ENCODE measurements around the gene ASTN2. TPM values are rescaled to one million over a fixed set of nuclear protein-coding genes. Genes with fewer than 3 reads are reported as not detected.
A peak's percentile ranks its signal among the peaks of the same experiment; 100 is the strongest.

ASTN2 gene
- total and polyA plus RNA-seq, 4 donors, result 0.57 to 2.9 (median 1.4) TPM

- no peaks in the 10 kb centered on the region for H3K9me3 ChIP-seq (ENCODE audit: control insufficient read depth in 4 of 4, low read length in 3 of 4)
- no peak overlapping the region for H3K27ac ChIP-seq (ENCODE audit: low read depth in 1 of 2, low read length in 2 of 2)
- no peak for DNase-seq (ENCODE audit: low spot score)
Observed at GRCh38 chr9:116479967-116480366, 934.9 kb downstream of the ASTN2 start.

GRCh38 chr9:116479056-116479544, 935.8 kb downstream of the ASTN2 start:
- no peaks in the 10 kb centered on the region for H3K9me3 ChIP-seq (ENCODE audit: control insufficient read depth in 4 of 4, low read length in 3 of 4)
- no peak overlapping the region for H3K9ac ChIP-seq (ENCODE audit: low read depth in 1 of 2, low read length in 2 of 2)
- no peak for TF ChIP-seq GABPA (IDR thresholded peaks at IDR 0.05 in 1 of 2, conservative IDR thresholded peaks at IDR 0.05 in 1 of 2)
- TF ChIP-seq NR2F2 (IDR thresholded peaks at IDR 0.05), result no peak
- no peak for TF ChIP-seq TAF1 (conservative IDR thresholded peaks at IDR 0.05)
- no peak for TF ChIP-seq YY1 (IDR thresholded peaks at IDR 0.05)
- no peak for TF ChIP-seq RXRA (IDR thresholded peaks at IDR 0.05)
- no peaks in the 10 kb centered on the region for H3K4me1 ChIP-seq (ENCODE audit: control insufficient read depth in 4 of 4, insufficient read depth in 4 of 4, low read length in 3 of 4)
- H3K4me3 ChIP-seq (ENCODE audit: low read depth in 1 of 3, low read length in 3 of 3), result no peak overlapping the region
- H3K36me3 ChIP-seq (ENCODE audit: control insufficient read depth in 4 of 4, insufficient read depth in 3 of 4, low read depth in 1 of 4, low read length in 3 of 4), result no peaks in the 10 kb centered on the region
- H3K27ac ChIP-seq (ENCODE audit: low read depth in 1 of 2, low read length in 2 of 2), result no peak overlapping the region
- WGBS, result 88% methylated on average over 1 of the region's 1 CpG
- no peak for DNase-seq (ENCODE audit: low spot score)
- no peaks in the 10 kb centered on the region for H3K27me3 ChIP-seq (ENCODE audit: control insufficient read depth in 4 of 4, insufficient read depth in 4 of 4, low read length in 3 of 4)

More at GRCh38 chr9:116479967-116480366, 934.9 kb downstream of the ASTN2 start:
- Histone ChIP-seq H3K27me3 (ENCODE audit: control insufficient read depth in 4 of 4, insufficient read depth in 4 of 4, low read length in 3 of 4) (no peaks in the 10 kb centered on the region), H3K4me1 (ENCODE audit: control insufficient read depth in 4 of 4, insufficient read depth in 4 of 4, low read length in 3 of 4) (no peaks in the 10 kb centered on the region), H3K9ac (ENCODE audit: low read depth in 1 of 2, low read length in 2 of 2) (no peak overlapping the region), H3K36me3 (ENCODE audit: control insufficient read depth in 4 of 4, insufficient read depth in 3 of 4, low read depth in 1 of 4, low read length in 3 of 4) (no peaks in the 10 kb centered on the region), H3K4me3 (ENCODE audit: low read depth in 1 of 3, low read length in 3 of 3) (no peak overlapping the region)
- no peak for TF ChIP-seq CTCF (IDR thresholded peaks at IDR 0.05; ENCODE audit: low read depth, low read length, missing input control)
- TF ChIP-seq, protein P1, sequence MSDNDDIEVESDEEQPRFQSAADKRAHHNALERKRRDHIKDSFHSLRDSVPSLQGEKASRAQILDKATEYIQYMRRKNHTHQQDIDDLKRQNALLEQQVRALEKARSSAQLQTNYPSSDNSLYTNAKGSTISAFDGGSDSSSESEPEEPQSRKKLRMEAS (IDR thresholded peaks at IDR 0.05), result no peak
- TF ChIP-seq HNF4G (IDR thresholded peaks at IDR 0.05), result no peak
- TF ChIP-seq JUND (IDR thresholded peaks at IDR 0.05), result no peak
- no peak for TF ChIP-seq NR2F2 (IDR thresholded peaks at IDR 0.05)
- TF ChIP-seq TAF1 (conservative IDR thresholded peaks at IDR 0.05), result no peak
- no peak for TF ChIP-seq FOXA2 (IDR thresholded peaks at IDR 0.05)
- no peak for TF ChIP-seq EGR1 (IDR thresholded peaks at IDR 0.05; ENCODE audit: low read depth in 2 of 2)
- TF ChIP-seq GABPA (IDR thresholded peaks at IDR 0.05 in 1 of 2, conservative IDR thresholded peaks at IDR 0.05 in 1 of 2), result no peak
- no peak for TF ChIP-seq FOXA1 (IDR thresholded peaks at IDR 0.05)
- TF ChIP-seq YY1 (IDR thresholded peaks at IDR 0.05), result no peak

DNA sequence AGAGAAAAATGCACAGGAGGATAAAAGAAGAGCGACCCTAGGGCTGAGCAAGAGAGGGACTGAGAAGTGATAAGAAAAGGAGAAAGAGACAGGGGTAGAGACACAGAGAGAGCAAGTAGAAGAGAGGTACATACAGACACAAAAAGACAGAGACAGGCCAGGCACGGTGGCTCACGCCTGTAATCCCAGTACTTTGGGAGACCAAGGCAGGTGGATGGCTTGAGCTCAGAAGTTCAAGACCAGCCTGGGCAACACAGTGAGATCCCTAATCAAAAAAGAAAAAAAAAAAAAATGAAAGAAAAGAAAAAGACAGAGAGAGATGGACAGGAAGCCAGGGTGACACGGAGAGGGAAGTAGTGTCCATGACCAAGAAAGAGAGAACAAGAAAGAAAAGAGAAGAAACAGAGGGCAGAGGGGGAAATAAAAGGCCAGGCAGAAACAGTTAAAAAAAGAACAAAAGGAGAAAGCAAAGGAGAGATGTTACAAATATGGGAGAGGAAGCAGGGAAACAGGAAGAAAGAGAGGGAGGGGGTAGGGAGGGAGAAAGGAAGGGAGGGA, 937.2 kb downstream of the ASTN2 start:
- no peak overlapping the region for H3K9ac ChIP-seq (ENCODE audit: low read depth in 1 of 2, low read length in 2 of 2)
- 91% methylated on average over 4 of the region's 4 CpGs for WGBS
- peak overlapping the region in 1 of 2 donors; percentile 26 for H3K27ac ChIP-seq (ENCODE audit: low read depth in 1 of 2, low read length in 2 of 2)
- no peak for DNase-seq (ENCODE audit: low spot score)
- no peaks in the 10 kb centered on the region for H3K4me1 ChIP-seq (ENCODE audit: control insufficient read depth in 4 of 4, insufficient read depth in 4 of 4, low read length in 3 of 4)
- H3K4me3 ChIP-seq (ENCODE audit: low read depth in 1 of 3, low read length in 3 of 3), result no peak overlapping the region
- H3K27me3 ChIP-seq (ENCODE audit: control insufficient read depth in 4 of 4, insufficient read depth in 4 of 4, low read length in 3 of 4), result no peaks in the 10 kb centered on the region
- TF ChIP-seq HNF4G (IDR thresholded peaks at IDR 0.05), result no peak
- H3K9me3 ChIP-seq (ENCODE audit: control insufficient read depth in 4 of 4, low read length in 3 of 4), result no peaks in the 10 kb centered on the region
- no peaks in the 10 kb centered on the region for H3K36me3 ChIP-seq (ENCODE audit: control insufficient read depth in 4 of 4, insufficient read depth in 3 of 4, low read depth in 1 of 4, low read length in 3 of 4)

Measured in liver (tissue), 9 donors.